ENCODE data around the gene RAD51B. TPM values are rescaled to one million over a fixed set of nuclear protein-coding genes. Genes with fewer than 3 reads are reported as not detected.

Gene RAD51B
- total RNA-seq, 1 donor from 2014 or later: 16.7 TPM

GRCh38 chr14:68724914-68725313, 905.3 kb downstream of the RAD51B start:
- peaks cover 6% of the 10 kb centered on the region for H3K36me3 Mint-ChIP-seq (ENCODE audit: low read depth)
- peaks cover 3% of the 10 kb centered on the region for H3K9me3 Mint-ChIP-seq
- H3K4me1 Mint-ChIP-seq: peaks cover 59% of the 10 kb centered on the region
- no peak for DNase-seq (ENCODE audit: low read depth, low spot score)
- no peak overlapping the region for H3K4me3 Mint-ChIP-seq
- no peak for TF ChIP-seq CTCF (conservative IDR thresholded peaks at IDR 0.05)
- peak overlapping the region; percentile 27 for H3K27ac Mint-ChIP-seq (ENCODE audit: unreplicated experiment)
- H3K27me3 Mint-ChIP-seq (ENCODE audit: low read depth): no peaks in the 10 kb centered on the region

GRCh38 chr14:68726093-68726695, 906.6 kb downstream of the RAD51B start:
- no peaks in the 10 kb centered on the region for H3K27me3 Mint-ChIP-seq (ENCODE audit: low read depth)
- TF ChIP-seq CTCF (conservative IDR thresholded peaks at IDR 0.05): no peak

DNA sequence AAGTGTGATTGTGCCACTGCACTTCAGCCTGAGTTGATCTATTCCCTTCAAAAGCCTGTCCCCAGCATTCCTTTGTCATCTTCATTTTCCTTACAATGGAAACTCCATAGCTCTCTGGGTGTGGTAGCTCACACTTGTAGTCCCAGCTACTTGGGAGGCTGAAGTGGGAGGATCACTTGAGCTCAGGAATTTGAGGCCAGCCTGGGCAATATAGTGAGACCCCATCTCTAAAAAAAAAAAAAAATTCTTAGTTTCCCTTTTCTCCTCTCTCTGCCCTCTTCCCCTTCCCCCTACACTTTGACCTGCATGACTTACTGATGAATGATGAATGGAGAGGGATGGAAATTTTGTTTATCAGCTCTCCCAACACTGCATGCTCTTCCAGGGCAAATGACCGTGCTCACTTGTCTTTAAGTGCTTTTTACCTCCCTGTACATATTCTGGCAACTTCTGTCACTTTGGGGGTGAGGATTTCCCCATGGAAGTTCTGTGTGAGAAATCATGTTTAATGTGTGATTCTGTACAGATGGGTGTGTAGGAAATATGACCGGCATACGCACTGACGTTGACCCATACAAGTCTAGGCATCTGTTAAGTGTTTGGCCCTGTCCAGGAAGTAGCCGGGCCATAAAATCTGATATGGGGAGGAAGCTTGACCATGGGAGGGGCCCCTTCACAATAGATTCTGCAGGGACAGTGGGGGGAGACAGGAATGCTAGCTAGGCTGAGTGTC, 907.9 kb downstream of the RAD51B start:
- Mint-ChIP-seq H3K27ac (ENCODE audit: unreplicated experiment) (peak overlapping the region; percentile 54), H3K36me3 (ENCODE audit: low read depth) (peaks cover 3% of the 10 kb centered on the region), H3K4me3 (no peak overlapping the region), H3K4me1 (peaks cover 75% of the 10 kb centered on the region), H3K27me3 (ENCODE audit: low read depth) (no peaks in the 10 kb centered on the region), H3K9me3 (peaks cover 3% of the 10 kb centered on the region)
- TF ChIP-seq CTCF (conservative IDR thresholded peaks at IDR 0.05): no peak
- DNase-seq (ENCODE audit: low read depth, low spot score): no peak

More at GRCh38 chr14:68726093-68726695, 906.6 kb downstream of the RAD51B start:
- no peak overlapping the region for H3K27ac Mint-ChIP-seq (ENCODE audit: unreplicated experiment)
- H3K4me1 Mint-ChIP-seq: peaks cover 72% of the 10 kb centered on the region
- no peak overlapping the region for H3K4me3 Mint-ChIP-seq
- H3K36me3 Mint-ChIP-seq (ENCODE audit: low read depth): peaks cover 3% of the 10 kb centered on the region
- DNase-seq (ENCODE audit: low read depth, low spot score): no peak
- H3K9me3 Mint-ChIP-seq: peaks cover 3% of the 10 kb centered on the region

DNA sequence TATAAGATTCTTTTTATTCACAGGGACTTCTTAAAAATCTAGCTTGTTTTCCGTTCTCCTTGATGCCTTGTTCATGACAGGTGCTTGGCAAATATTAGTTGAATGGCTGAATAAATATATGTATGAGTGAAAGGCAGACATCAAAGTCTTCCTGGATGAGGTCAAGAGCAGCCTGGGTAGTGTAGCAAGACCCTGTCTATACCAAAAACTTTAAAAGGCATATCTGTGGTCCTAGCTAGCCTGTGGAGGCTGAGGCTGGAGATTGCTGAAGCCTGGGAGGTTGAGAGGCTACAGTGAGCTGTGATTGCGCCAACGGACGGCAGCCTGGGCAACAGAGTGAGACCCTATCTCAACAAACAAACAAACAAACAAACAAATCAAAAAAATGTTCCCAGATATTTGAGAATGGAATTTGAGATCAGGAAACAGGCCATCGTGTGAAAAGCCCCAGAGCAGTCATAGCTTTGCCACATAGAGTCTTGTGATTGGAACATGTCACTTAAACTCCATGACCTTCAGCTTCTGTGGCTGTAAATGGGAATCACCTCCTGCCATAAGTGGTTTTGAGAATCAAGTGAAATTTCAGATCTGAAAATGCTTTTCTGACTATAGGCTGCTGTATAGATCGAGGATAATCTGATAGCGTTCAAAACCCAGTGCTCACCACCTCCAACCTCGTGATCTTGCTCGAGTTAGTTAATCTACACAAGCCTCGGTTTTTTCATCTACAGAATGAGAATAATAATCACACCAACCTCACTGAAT, 908.9 kb downstream of the RAD51B start:
- no peak for DNase-seq (ENCODE audit: low read depth, low spot score)
- Mint-ChIP-seq H3K36me3 (ENCODE audit: low read depth) (peaks cover 3% of the 10 kb centered on the region), H3K4me1 (peaks cover 77% of the 10 kb centered on the region), H3K27ac (ENCODE audit: unreplicated experiment) (no peak overlapping the region), H3K9me3 (peaks cover 3% of the 10 kb centered on the region), H3K27me3 (ENCODE audit: low read depth) (no peaks in the 10 kb centered on the region), H3K4me3 (no peak overlapping the region)
- no peak for TF ChIP-seq CTCF (conservative IDR thresholded peaks at IDR 0.05)

GRCh38 chr14:68729556-68729955, 910.0 kb downstream of the RAD51B start:
- peaks cover 3% of the 10 kb centered on the region for H3K36me3 Mint-ChIP-seq (ENCODE audit: low read depth)
- H3K9me3 Mint-ChIP-seq: peaks cover 3% of the 10 kb centered on the region
- no peak for TF ChIP-seq CTCF (conservative IDR thresholded peaks at IDR 0.05)
- H3K27me3 Mint-ChIP-seq (ENCODE audit: low read depth): no peaks in the 10 kb centered on the region
- H3K4me3 Mint-ChIP-seq: no peak overlapping the region
- H3K27ac Mint-ChIP-seq (ENCODE audit: unreplicated experiment): peak overlapping the region; percentile 75
- peaks cover 78% of the 10 kb centered on the region for H3K4me1 Mint-ChIP-seq
- no peak for DNase-seq (ENCODE audit: low read depth, low spot score)
